HUES64 (cell line): ENCODE data around the gene GMDS.

Source experiments
- H3K27ac ChIP-seq: 2 replicates; pipeline ENCODE4 v1.7.0; 2013; ENCODE audit warnings: low read depth, low read length, inconsistent platforms
- H3K27me3 ChIP-seq: 2 replicates; pipeline ENCODE4 v1.6.1; 2013; ENCODE audit warnings: mild to moderate bottlenecking, low read length; ENCODE audit not compliant: insufficient read depth
- H3K36me3 ChIP-seq: 2 replicates; pipeline ENCODE4 v1.6.1; 2013; ENCODE audit warnings: mild to moderate bottlenecking, low read length; ENCODE audit not compliant: insufficient read depth
- H3K4me1 ChIP-seq: 2 replicates; pipeline ENCODE4 v1.6.1; 2013; ENCODE audit warnings: mild to moderate bottlenecking, low read length, moderate library complexity; ENCODE audit not compliant: insufficient read depth
- H3K4me3 ChIP-seq: 2 replicates; pipeline ENCODE4 v1.5.1; 2013; ENCODE audit warnings: mild to moderate bottlenecking, low read length, moderate library complexity
- H3K9ac ChIP-seq: 2 replicates; pipeline ENCODE4 v1.6.1; 2013; ENCODE audit warnings: mild to moderate bottlenecking, low read depth, low read length
- H3K9me3 ChIP-seq: 2 replicates; pipeline ENCODE4 v1.6.1; 2013; ENCODE audit warnings: low read depth, low read length; ENCODE audit not compliant: insufficient read depth
- WGBS: fragments of 150-250, 120-280 bp; methylation state at CpG from one replicate; pipeline ENCODE4 v1.1.7; 2013; ENCODE audit warnings: missing lambda C conversion rate; 5-methylcytosine and 5-hydroxymethylcytosine counted together

GMDS gene

GRCh38 chr6:2114100-2114499 is 131.3 kb downstream of the GMDS start:
- Histone ChIP-seq H3K9ac (no peak overlapping the region), H3K27ac (no peak overlapping the region), H3K36me3 (no peaks in the 10 kb centered on the region), H3K4me3 (no peak overlapping the region), H3K4me1 (no peaks in the 10 kb centered on the region), H3K9me3 (no peaks in the 10 kb centered on the region), H3K27me3 (no peaks in the 10 kb centered on the region)
- 100% methylated on average over 1 of the region's 1 CpG for WGBS

DNA sequence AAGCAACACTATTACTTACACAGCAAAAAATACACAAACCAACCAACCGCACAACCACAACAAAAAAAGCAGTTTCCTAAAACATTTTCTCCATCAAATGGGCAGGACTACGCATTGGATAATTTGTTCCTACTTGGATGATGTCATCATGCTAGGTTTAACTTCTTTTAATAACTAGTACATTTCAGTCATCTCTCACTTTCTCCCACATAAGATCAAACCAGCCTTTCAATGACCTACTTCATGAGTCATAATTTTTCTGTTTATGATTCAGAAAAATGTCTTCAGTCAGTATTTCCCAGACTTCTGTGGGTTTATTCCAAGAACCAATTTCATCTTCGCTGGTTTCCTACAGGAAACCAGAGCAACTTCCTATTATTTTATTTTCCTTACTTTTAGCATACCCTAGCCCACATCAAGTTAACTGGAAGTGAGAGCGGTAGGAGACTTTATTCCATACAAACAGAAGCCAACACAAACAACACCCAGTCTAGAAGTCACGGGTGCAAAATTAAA is 134.2 kb downstream of the GMDS start:
- Histone ChIP-seq H3K9ac (no peak overlapping the region), H3K27me3 (no peaks in the 10 kb centered on the region), H3K9me3 (no peaks in the 10 kb centered on the region), H3K4me3 (no peak overlapping the region), H3K36me3 (no peaks in the 10 kb centered on the region), H3K4me1 (no peaks in the 10 kb centered on the region), H3K27ac (no peak overlapping the region)
- 98% methylated on average over 4 of the region's 5 CpGs for WGBS

- Histone ChIP-seq H3K27me3 (no peaks in the 10 kb centered on the region), H3K4me3 (no peak overlapping the region), H3K9me3 (no peaks in the 10 kb centered on the region), H3K9ac (no peak overlapping the region), H3K36me3 (no peaks in the 10 kb centered on the region), H3K4me1 (no peaks in the 10 kb centered on the region), H3K27ac (no peak overlapping the region)
- 77% methylated on average over 4 of the region's 4 CpGs for WGBS
These were observed 134.9 kb downstream of the GMDS start for GRCh38 chr6:2110504-2110903.

GRCh38 chr6:2109796-2110195 is 135.6 kb downstream of the GMDS start:
- Histone ChIP-seq H3K27me3 (no peaks in the 10 kb centered on the region), H3K9me3 (no peaks in the 10 kb centered on the region), H3K9ac (no peak overlapping the region), H3K4me1 (no peaks in the 10 kb centered on the region), H3K36me3 (no peaks in the 10 kb centered on the region), H3K27ac (no peak overlapping the region), H3K4me3 (no peak overlapping the region)
- WGBS = 95% methylated on average over 5 of the region's 5 CpGs

DNA sequence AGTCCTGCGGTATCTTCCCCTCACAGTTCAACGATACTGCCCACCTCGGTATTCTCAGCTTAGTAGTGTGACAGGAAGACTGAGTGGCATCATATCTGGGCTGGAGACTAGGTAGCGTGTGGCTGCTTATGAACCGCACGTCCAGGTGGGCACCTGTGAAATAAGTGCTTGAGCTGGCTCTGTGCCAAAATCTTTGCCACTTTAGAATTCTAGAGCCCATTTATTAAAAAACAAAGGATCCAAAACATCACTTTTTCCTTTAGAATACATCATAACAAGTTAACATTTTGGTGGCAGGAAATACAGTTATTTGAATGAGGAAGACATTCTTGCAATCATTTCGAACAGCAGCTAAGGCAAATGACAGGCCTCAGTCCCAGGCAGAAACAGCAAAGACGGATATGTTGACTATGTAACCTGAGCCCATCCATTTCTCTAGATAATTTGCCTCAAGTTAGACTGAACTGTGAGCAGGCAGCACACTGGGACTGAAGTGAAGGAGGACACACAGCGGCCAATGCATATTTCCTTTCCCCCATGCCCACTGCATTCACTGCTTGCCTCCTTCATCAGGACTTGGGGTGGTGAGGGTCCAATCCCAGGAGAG is 136.6 kb downstream of the GMDS start:
- Histone ChIP-seq H3K4me3 (no peak overlapping the region), H3K9me3 (no peaks in the 10 kb centered on the region), H3K9ac (no peak overlapping the region), H3K27me3 (no peaks in the 10 kb centered on the region), H3K27ac (no peak overlapping the region), H3K4me1 (no peaks in the 10 kb centered on the region), H3K36me3 (no peaks in the 10 kb centered on the region)
- WGBS = 92% methylated on average over 8 of the region's 9 CpGs

DNA sequence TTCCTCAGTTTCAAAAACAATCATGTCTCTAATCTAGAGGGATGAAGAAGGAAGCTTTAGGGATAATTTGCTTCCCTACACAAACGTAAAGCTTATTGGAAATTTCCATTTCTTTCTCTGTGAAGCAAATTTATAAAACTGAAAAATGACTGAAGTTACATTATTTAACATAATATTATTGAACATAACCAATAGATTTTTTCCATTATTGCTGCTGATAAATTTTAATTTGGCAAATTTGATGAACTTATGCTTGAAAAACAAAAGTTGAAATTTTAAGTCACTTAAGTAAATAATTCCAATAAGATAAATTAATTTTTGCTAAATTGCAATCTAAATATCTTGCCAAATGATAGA is 140.9 kb downstream of the GMDS start:
- Histone ChIP-seq H3K36me3 (no peaks in the 10 kb centered on the region), H3K9ac (no peak overlapping the region), H3K4me1 (no peaks in the 10 kb centered on the region), H3K4me3 (no peak overlapping the region), H3K9me3 (no peaks in the 10 kb centered on the region), H3K27ac (no peak overlapping the region), H3K27me3 (no peaks in the 10 kb centered on the region)
- WGBS = no CpG with 5 or more reads among the region's 1 CpG

GRCh38 chr6:2103765-2104523 is 141.5 kb downstream of the GMDS start:
- Histone ChIP-seq H3K4me3 (no peak overlapping the region), H3K9ac (no peak overlapping the region), H3K27me3 (no peaks in the 10 kb centered on the region), H3K9me3 (no peaks in the 10 kb centered on the region), H3K4me1 (peaks cover 3% of the 10 kb centered on the region; the same call in 1 of the 2 replicates), H3K27ac (no peak overlapping the region), H3K36me3 (no peaks in the 10 kb centered on the region)
- WGBS = 82% methylated on average over 6 of the region's 6 CpGs

- no peaks in the 10 kb centered on the region for H3K27me3 ChIP-seq
- H3K9me3 ChIP-seq = no peaks in the 10 kb centered on the region
- H3K27ac ChIP-seq = no peak overlapping the region
- no peak overlapping the region for H3K4me3 ChIP-seq
- H3K9ac ChIP-seq = no peak overlapping the region
- peaks cover 4% of the 10 kb centered on the region; the same call in 1 of the 2 replicates for H3K4me1 ChIP-seq
- WGBS = 95% methylated on average over 5 of the region's 5 CpGs
- H3K36me3 ChIP-seq = no peaks in the 10 kb centered on the region
These were observed 142.4 kb downstream of the GMDS start for GRCh38 chr6:2102966-2103365.

DNA sequence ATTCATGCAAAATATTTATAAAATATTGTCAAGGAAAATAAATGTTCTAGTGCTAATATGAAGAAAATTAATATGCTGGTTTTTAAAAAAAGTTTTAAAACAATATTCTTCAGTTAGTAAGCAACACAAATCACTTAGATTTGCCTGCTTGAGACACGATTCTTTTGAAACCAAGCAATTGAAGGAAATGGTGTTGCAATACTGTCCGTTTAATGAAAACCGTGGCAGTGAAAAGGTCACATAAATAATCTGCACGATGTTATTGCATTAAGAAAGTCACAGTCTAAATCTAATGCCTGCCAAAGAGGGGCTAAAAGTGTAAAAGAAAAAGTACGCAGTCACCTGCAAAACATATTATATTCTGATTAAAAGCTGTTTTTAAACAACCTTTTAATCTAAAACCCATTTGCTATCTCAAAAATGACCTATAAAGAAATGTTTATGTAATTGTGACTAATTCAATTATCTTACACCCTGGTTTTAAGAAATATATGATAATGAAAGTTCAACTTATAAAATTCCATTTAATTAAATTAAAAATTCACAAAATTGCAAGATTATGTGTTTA is 143.0 kb downstream of the GMDS start:
- Histone ChIP-seq H3K4me1 (peaks cover 7% of the 10 kb centered on the region; the same call in 1 of the 2 replicates), H3K36me3 (no peaks in the 10 kb centered on the region), H3K9ac (no peak overlapping the region), H3K27me3 (no peaks in the 10 kb centered on the region), H3K4me3 (no peak overlapping the region), H3K9me3 (no peaks in the 10 kb centered on the region), H3K27ac (no peak overlapping the region)
- WGBS = 95% methylated on average over 4 of the region's 5 CpGs

GRCh38 chr6:2101213-2101612 is 144.2 kb downstream of the GMDS start:
- WGBS = no CpG with 5 or more reads among the region's 1 CpG
- no peak overlapping the region for H3K9ac ChIP-seq
- H3K27me3 ChIP-seq = no peaks in the 10 kb centered on the region
- H3K4me1 ChIP-seq = peaks cover 7% of the 10 kb centered on the region; the same call in 1 of the 2 replicates
- H3K9me3 ChIP-seq = no peaks in the 10 kb centered on the region
- H3K36me3 ChIP-seq = no peaks in the 10 kb centered on the region
- no peak overlapping the region for H3K27ac ChIP-seq
- no peak overlapping the region for H3K4me3 ChIP-seq

GRCh38 chr6:2099870-2100269 is 145.5 kb downstream of the GMDS start:
- Histone ChIP-seq H3K4me1 (peaks cover 7% of the 10 kb centered on the region; the same call in 1 of the 2 replicates), H3K27me3 (no peaks in the 10 kb centered on the region), H3K27ac (no peak overlapping the region), H3K9me3 (no peaks in the 10 kb centered on the region), H3K4me3 (no peak overlapping the region), H3K36me3 (no peaks in the 10 kb centered on the region), H3K9ac (no peak overlapping the region)
